SK-N-MC (cell line): Measurements from ENCODE around the gene DAAM1.

Source experiments
- EZH2 ChIP-seq: fragments of 200-600 bp; sonication (generic); IDR thresholded peaks from one replicate; pipeline ENCODE4 v1.6.1; 2017; ENCODE audit warnings: antibody characterized with exemption
- POLR2AphosphoS5 ChIP-seq: IDR thresholded peaks from 2 replicates; pipeline ENCODE4 v1.6.1; 2012; ENCODE audit warnings: mild to moderate bottlenecking, low read depth, low read length, borderline replicate concordance

DNA sequence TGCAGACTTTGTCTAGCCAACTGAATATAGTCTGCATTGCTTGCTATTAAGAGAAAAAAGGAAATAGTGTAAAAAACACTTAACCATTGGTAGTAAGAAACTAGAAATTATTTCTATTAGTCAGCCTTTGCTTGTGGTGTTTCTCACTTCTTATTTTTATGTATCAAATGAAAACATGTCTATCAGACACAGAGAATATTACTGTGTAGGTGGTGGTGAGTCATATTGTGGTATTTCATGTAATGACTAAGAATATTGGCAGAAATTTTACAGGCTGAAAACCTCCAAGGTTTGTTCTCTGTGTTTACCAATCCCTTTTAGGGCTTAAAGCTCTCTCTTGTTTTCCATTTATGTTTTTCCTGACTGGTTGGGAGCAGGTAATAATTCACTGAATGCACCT, 87.2 kb downstream of the DAAM1 start:
- no peak for TF ChIP-seq EZH2
- no peak for TF ChIP-seq POLR2AphosphoS5
